Heart left ventricle (tissue), 13 donors: ENCODE data around the gene AGMO.

ENCODE experiments used
- POLR2A ChIP-seq, 2 donors: fragments of 450-650 bp; IDR thresholded peaks; one replicate each; pipeline ENCODE4 v1.6.1; 2017; ENCODE audit warnings: antibody characterized with exemption in 2 of 2, mild to moderate bottlenecking in 2 of 2, moderate library complexity in 2 of 2
- TF ChIP-seq, protein P1 (sequence below), 12 donors: fragments of 200-600 bp; sonication (generic) in 4 of 12; IDR thresholded peaks; one replicate each; pipeline versions ENCODE4 v1.5.0 to v1.8.0; 2018 to 2022; ENCODE audit warnings: antibody characterized with exemption in 12 of 12, mild to moderate bottlenecking in 5 of 12
- donor health status: ischemic (EF 13 %, LVEDD 7.1; RV severe dilation, severe dysfunction).
- donor health status: DM: no; HTN: yes; CAD: no.
- donor health status: DM: no; HTN: no; CAD: no.
- donor health status: ischemic (EF 25% LVEDD 6.9; RV normal size, moderate dysfunction).
- donor health status: ischemic (EF 25% LVEDD 5.7; RV mildly dilated, moderate dysfunction).
- donor health status: ischemic (EF 35%, LVEDD 5.7; RV mildly dilated, moderate dysfunction).
- donor health status: nonischemic (EF 11% LVEDD 7.7; RV severe dilation, severe dysfunction).
- donor health status: DM: yes; HTN: yes; CAD: no.
- donor health status: PGD.
- donor health status: ischemic (EF 29% LVEDD 5.4; RV normal size, mild dysfunction).
- donor health status: nonischemic (EF 23%, LVEDD 6.1; RV moderate dilation, normal function).

DNA sequence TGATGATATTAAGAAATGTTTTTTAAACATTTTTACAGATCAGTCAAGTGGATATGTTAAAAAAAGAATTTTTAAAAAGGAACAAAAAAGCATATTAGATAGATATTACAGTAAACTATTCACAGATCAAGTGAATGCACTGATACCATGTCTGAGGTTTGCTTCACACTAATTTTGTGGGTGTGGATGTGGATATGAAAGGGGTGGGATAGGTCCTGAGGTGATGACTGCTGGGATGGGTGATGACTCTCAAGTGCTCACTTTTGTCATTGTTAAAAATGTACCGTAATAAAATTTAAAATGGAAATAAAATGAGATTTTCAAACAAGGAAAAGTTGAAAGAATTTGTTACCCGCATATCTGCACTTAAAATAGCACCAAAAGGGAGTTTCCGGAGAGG is 54.1 kb downstream of the AGMO start:
- TF ChIP-seq, protein P1, sequence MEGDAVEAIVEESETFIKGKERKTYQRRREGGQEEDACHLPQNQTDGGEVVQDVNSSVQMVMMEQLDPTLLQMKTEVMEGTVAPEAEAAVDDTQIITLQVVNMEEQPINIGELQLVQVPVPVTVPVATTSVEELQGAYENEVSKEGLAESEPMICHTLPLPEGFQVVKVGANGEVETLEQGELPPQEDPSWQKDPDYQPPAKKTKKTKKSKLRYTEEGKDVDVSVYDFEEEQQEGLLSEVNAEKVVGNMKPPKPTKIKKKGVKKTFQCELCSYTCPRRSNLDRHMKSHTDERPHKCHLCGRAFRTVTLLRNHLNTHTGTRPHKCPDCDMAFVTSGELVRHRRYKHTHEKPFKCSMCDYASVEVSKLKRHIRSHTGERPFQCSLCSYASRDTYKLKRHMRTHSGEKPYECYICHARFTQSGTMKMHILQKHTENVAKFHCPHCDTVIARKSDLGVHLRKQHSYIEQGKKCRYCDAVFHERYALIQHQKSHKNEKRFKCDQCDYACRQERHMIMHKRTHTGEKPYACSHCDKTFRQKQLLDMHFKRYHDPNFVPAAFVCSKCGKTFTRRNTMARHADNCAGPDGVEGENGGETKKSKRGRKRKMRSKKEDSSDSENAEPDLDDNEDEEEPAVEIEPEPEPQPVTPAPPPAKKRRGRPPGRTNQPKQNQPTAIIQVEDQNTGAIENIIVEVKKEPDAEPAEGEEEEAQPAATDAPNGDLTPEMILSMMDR (IDR thresholded peaks at IDR 0.05) = no peak
- TF ChIP-seq POLR2A (IDR thresholded peaks at IDR 0.05) = no peak
